T1000 (cell line): ENCODE results near the gene WNT7B.

Experiments
- DNase-seq: peaks from one replicate; lab custom pipeline; 2025; ENCODE audit warnings: mixed read lengths; lab: John Stamatoyannopoulos, UW

Gene WNT7B

DNA sequence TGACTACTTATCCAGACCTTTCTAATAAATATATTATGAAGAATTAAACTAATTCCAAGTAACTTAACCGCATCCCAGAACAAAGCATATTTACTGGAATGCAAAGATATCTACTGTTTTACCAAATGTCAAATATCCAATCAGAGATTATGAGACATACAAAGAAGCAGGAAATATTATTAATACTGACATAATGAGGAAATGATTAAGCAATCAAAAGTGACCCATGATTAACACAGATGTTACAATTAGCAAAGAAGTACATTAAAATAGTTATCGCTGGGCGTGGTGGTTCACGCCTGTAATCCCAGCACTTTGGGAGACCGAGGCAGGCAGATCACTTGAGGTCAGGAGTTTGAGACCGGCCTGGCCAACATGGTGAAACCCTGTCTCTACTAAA is 105.2 kb downstream of the WNT7B start:
- DNase-seq, result no peak
